OCI-LY3 (cell line): ENCODE data around the gene GRIN3A.

Experiments used
- CTCF ChIP-seq: fragments of 200-600, 300-600 bp; sonication (generic); IDR thresholded peaks from 2 replicates; pipeline ENCODE4 v1.5.1; 2014; ENCODE audit warnings: antibody characterized with exemption, low read length, low read depth
- EZH2phosphoT487 ChIP-seq: fragments of 200-600 bp; shearing (Covaris generic); IDR thresholded peaks from 2 replicates; pipeline ENCODE4 v1.6.1; 2018; ENCODE audit warnings: antibody characterized with exemption, mixed run types, low read depth

- TF ChIP-seq CTCF, result no peak
- TF ChIP-seq EZH2phosphoT487, result no peak
Measured at GRCh38 chr9:101590901-101591300, 147.5 kb downstream of the GRIN3A start.
